Measurements from ENCODE around the gene DOCK10. TPM values are rescaled to one million over a fixed set of nuclear protein-coding genes. Genes with fewer than 3 reads are reported as not detected.
A peak's percentile ranks its signal among the peaks of the same experiment; 100 is the strongest.

The DOCK10 gene
- total RNA-seq, 4 donors from 2014 or later, result 8.1 to 35.4 (median 17.2) TPM

- Histone ChIP-seq H3K4me3 (no peak overlapping the region), H3K4me1 (peaks cover 7% of the 10 kb centered on the region), H3K27me3 (no peaks in the 10 kb centered on the region), H3K9me3 (no peaks in the 10 kb centered on the region), H3K27ac (no peak overlapping the region), H3K36me3 (peaks cover 3% of the 10 kb centered on the region)
- 96% methylated on average over 1 of the region's 1 CpG for WGBS
- no peak for TF ChIP-seq POLR2A (IDR thresholded peaks at IDR 0.05)
- TF ChIP-seq, protein P1, sequence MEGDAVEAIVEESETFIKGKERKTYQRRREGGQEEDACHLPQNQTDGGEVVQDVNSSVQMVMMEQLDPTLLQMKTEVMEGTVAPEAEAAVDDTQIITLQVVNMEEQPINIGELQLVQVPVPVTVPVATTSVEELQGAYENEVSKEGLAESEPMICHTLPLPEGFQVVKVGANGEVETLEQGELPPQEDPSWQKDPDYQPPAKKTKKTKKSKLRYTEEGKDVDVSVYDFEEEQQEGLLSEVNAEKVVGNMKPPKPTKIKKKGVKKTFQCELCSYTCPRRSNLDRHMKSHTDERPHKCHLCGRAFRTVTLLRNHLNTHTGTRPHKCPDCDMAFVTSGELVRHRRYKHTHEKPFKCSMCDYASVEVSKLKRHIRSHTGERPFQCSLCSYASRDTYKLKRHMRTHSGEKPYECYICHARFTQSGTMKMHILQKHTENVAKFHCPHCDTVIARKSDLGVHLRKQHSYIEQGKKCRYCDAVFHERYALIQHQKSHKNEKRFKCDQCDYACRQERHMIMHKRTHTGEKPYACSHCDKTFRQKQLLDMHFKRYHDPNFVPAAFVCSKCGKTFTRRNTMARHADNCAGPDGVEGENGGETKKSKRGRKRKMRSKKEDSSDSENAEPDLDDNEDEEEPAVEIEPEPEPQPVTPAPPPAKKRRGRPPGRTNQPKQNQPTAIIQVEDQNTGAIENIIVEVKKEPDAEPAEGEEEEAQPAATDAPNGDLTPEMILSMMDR (IDR thresholded peaks at IDR 0.05), result no peak
- TF ChIP-seq EP300 (IDR thresholded peaks at IDR 0.05), result no peak
- no peak for TF ChIP-seq POLR2AphosphoS5 (IDR thresholded peaks at IDR 0.05)
- no peak for DNase-seq (ENCODE audit: low spot score in 2 of 2)
These were observed 192.2 kb downstream of the DOCK10 start for GRCh38 chr2:224850081-224850480.

GRCh38 chr2:224849264-224849663 lies 193.0 kb downstream of the DOCK10 start:
- Histone ChIP-seq H3K4me3 (no peak overlapping the region), H3K36me3 (peaks cover 3% of the 10 kb centered on the region), H3K4me1 (peaks cover 7% of the 10 kb centered on the region), H3K9me3 (no peaks in the 10 kb centered on the region), H3K27me3 (no peaks in the 10 kb centered on the region), H3K27ac (no peak overlapping the region)
- TF ChIP-seq EP300 (IDR thresholded peaks at IDR 0.05) (no peak), POLR2AphosphoS5 (IDR thresholded peaks at IDR 0.05) (no peak), POLR2A (IDR thresholded peaks at IDR 0.05) (no peak)
- TF ChIP-seq, protein P1 (IDR thresholded peaks at IDR 0.05), result no peak
- WGBS, result 47% methylated on average over 6 of the region's 6 CpGs
- no peak for DNase-seq (ENCODE audit: low spot score in 2 of 2)

- H3K4me1 ChIP-seq, result peaks cover 7% of the 10 kb centered on the region
- no peaks in the 10 kb centered on the region for H3K27me3 ChIP-seq
- TF ChIP-seq POLR2AphosphoS5 (IDR thresholded peaks at IDR 0.05), result peak in 1 of 3 donors; percentile 38
- no peak for TF ChIP-seq EP300 (IDR thresholded peaks at IDR 0.05)
- no peaks in the 10 kb centered on the region for H3K9me3 ChIP-seq
- no peak overlapping the region for H3K4me3 ChIP-seq
- DNase-seq (ENCODE audit: low spot score in 2 of 2), result peak in 1 of 2 donors; percentile 66
- peaks cover 3% of the 10 kb centered on the region for H3K36me3 ChIP-seq
- H3K27ac ChIP-seq, result no peak overlapping the region
- WGBS, result 69% methylated on average over 7 of the region's 7 CpGs
These were observed 194.1 kb downstream of the DOCK10 start for GRCh38 chr2:224847961-224848850.

DNA sequence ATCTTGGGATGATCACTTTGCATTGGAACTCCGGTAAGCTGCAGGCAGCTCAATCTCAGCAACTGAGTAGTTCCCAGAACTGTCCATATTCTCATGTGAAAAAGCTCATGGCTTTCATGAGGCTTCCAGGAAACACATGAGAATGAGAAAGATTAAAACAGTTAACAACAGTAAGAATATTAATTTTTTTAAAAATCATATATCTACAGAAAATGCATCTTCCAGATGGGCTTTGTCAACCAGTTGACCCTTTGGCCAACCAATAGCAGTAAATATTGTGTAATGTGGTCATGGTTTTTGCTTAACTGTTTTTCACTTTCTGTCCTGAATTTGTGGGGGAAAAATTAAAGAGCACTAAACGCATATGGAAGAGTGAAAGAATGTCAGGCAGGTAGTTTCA lies 194.9 kb downstream of the DOCK10 start:
- 90% methylated on average over 2 of the region's 2 CpGs for WGBS
- no peaks in the 10 kb centered on the region for H3K27me3 ChIP-seq

GRCh38 chr2:224846686-224847085 lies 195.6 kb downstream of the DOCK10 start:
- Histone ChIP-seq H3K36me3 (peaks cover under 1% of the 10 kb centered on the region), H3K9me3 (no peaks in the 10 kb centered on the region), H3K27ac (no peak overlapping the region), H3K27me3 (no peaks in the 10 kb centered on the region), H3K4me3 (no peak overlapping the region), H3K4me1 (peaks cover 7% of the 10 kb centered on the region)
- TF ChIP-seq, protein P1 (IDR thresholded peaks at IDR 0.05), result no peak
- TF ChIP-seq POLR2AphosphoS5 (IDR thresholded peaks at IDR 0.05), result no peak
- no peak for TF ChIP-seq POLR2A (IDR thresholded peaks at IDR 0.05)
- no peak for TF ChIP-seq EP300 (IDR thresholded peaks at IDR 0.05)
- DNase-seq (ENCODE audit: low spot score in 2 of 2), result no peak
- WGBS, result 91% methylated on average over 5 of the region's 5 CpGs

More for the DNA sequence above, 194.9 kb downstream of the DOCK10 start:
- H3K9me3 ChIP-seq, result no peaks in the 10 kb centered on the region
- no peak for DNase-seq (ENCODE audit: low spot score in 2 of 2)
- no peak overlapping the region for H3K27ac ChIP-seq
- peaks cover 3% of the 10 kb centered on the region for H3K36me3 ChIP-seq
- no peak for TF ChIP-seq POLR2AphosphoS5 (IDR thresholded peaks at IDR 0.05)
- TF ChIP-seq, protein P1 (IDR thresholded peaks at IDR 0.05), result no peak
- TF ChIP-seq POLR2A (IDR thresholded peaks at IDR 0.05), result no peak
- peaks cover 7% of the 10 kb centered on the region for H3K4me1 ChIP-seq
- H3K4me3 ChIP-seq, result no peak overlapping the region

Measured in suprapubic skin (tissue), 4 donors.